ENCODE measurements around the gene PLAC1.

GRCh38 chrX:134530845-134531244 is 127.4 kb downstream of the PLAC1 start:
- TF ChIP-seq CTCF (IDR thresholded peaks at IDR 0.05) (no peak), POLR2A (IDR thresholded peaks at IDR 0.05) (no peak)

Measured in uterus (tissue), 2 donors.